Heart left ventricle (tissue), 13 donors: ENCODE data around the gene PREX1.

Source experiments
- CTCF ChIP-seq, 12 donors: fragments of 200-600 bp; sonication (generic) in 4 of 12; IDR thresholded peaks; one replicate each; pipeline versions ENCODE4 v1.5.0 to v1.8.0; 2018 to 2022; ENCODE audit warnings: antibody characterized with exemption in 12 of 12, mild to moderate bottlenecking in 5 of 12
- POLR2A ChIP-seq, 2 donors: fragments of 450-650 bp; IDR thresholded peaks; one replicate each; pipeline ENCODE4 v1.6.1; 2017; ENCODE audit warnings: antibody characterized with exemption in 2 of 2, mild to moderate bottlenecking in 2 of 2, moderate library complexity in 2 of 2
- donor health status: ischemic (EF 13 %, LVEDD 7.1; RV severe dilation, severe dysfunction).
- donor health status: DM: no; HTN: yes; CAD: no.
- donor health status: DM: no; HTN: no; CAD: no.
- donor health status: ischemic (EF 25% LVEDD 6.9; RV normal size, moderate dysfunction).
- donor health status: ischemic (EF 25% LVEDD 5.7; RV mildly dilated, moderate dysfunction).
- donor health status: ischemic (EF 35%, LVEDD 5.7; RV mildly dilated, moderate dysfunction).
- donor health status: nonischemic (EF 11% LVEDD 7.7; RV severe dilation, severe dysfunction).
- donor health status: DM: yes; HTN: yes; CAD: no.
- donor health status: PGD.
- donor health status: ischemic (EF 29% LVEDD 5.4; RV normal size, mild dysfunction).
- donor health status: nonischemic (EF 23%, LVEDD 6.1; RV moderate dilation, normal function).

GRCh38 chr20:48638546-48638945 lies 189.3 kb downstream of the PREX1 start:
- TF ChIP-seq CTCF (IDR thresholded peaks at IDR 0.05) (no peak), POLR2A (IDR thresholded peaks at IDR 0.05) (no peak)
